GM10248 (cell line): ENCODE measurements around the gene CASP5.
"Not testable (repeated sequence)": the region's sequence is repeated elsewhere in the genome, so short reads cannot be mapped to it uniquely, and the experiment has no call there.

Experiments
- CTCF ChIA-PET: fragments of 300-600 bp; sonication (Branson Sonifier 250); formaldehyde crosslinking; extraction: SDS; loops from one replicate; lab custom pipeline; 2021; ENCODE audit warnings: antibody characterized with exemption; lab: Yijun Ruan, JAX
- POLR2A ChIA-PET: fragments of 350-650 bp; sonication (Branson Sonifier 250); formaldehyde crosslinking; extraction: SDS; loops from one replicate; lab custom pipeline; 2020; ENCODE audit warnings: antibody characterized with exemption; lab: Yijun Ruan, JAX
- DNase-seq: peaks from one replicate; pipeline ENCODE4 v3.0.0; 2012; ENCODE audit errors: extremely low spot score
- CTCF ChIP-seq: IDR thresholded peaks from 2 replicates; pipeline ENCODE4 v1.5.1; 2012; ENCODE audit warnings: mild to moderate bottlenecking, low read depth; ENCODE audit errors: extremely low read depth, missing control alignments, control extremely low read depth

Gene CASP5

GRCh38 chr11:105042178-105042577 lies 19.2 kb upstream of the CASP5 start:
- no peak for TF ChIP-seq CTCF
- ChIA-PET POLR2A (no interaction called here), CTCF (no interaction called here)
- DNase-seq = no peak

GRCh38 chr11:105040703-105041102 lies 17.7 kb upstream of the CASP5 start:
- DNase-seq = no peak
- ChIA-PET POLR2A (interaction anchor here (0.6 kb wide), 1 partner anchor 16 kb away, joined by 3 read pairs; no protein-coding TSS in a partner anchor), CTCF (interaction anchor here (1.1 kb wide), 1 partner anchor 40 kb away, joined by 3 read pairs; no protein-coding TSS in a partner anchor)
- no peak for TF ChIP-seq CTCF

- no peak for TF ChIP-seq CTCF
- peak; percentile 22 for DNase-seq
- ChIA-PET CTCF (interaction anchor here (0.9 to 1.0 kb wide), 2 partner anchors 14 to 34 kb away, joined by 3 read pairs; no protein-coding TSS in a partner anchor), POLR2A (no interaction called here)
These were observed 12.0 kb upstream of the CASP5 start, which contains the start of gene CASP1 for GRCh38 chr11:105034813-105035620. CASP1 (minus strand) TSS chr11:105035144; CDS start chr11:105035113, 31 bp downstream.

- CTCF ChIA-PET, POLR2A ChIA-PET, DNase-seq: not testable (repeated sequence)
These were observed 11.4 kb upstream of the CASP5 start for GRCh38 chr11:105034388-105034787.

- no peak for TF ChIP-seq CTCF
- ChIA-PET POLR2A (no interaction called here), CTCF (interaction anchor here (2.2 kb wide), 1 partner anchor 11 kb away, joined by 5 read pairs; the partner anchor contains the start of gene CASP5)
- no peak for DNase-seq
These were observed 10.8 kb upstream of the CASP5 start for GRCh38 chr11:105033781-105034180.

- CTCF ChIA-PET = interaction anchor here (2.2 kb wide), 1 partner anchor 11 kb away, joined by 5 read pairs; the partner anchor contains the start of gene CASP5
- DNase-seq = no peak
- POLR2A ChIA-PET = no interaction called here
- no peak for TF ChIP-seq CTCF
These were observed 10.4 kb upstream of the CASP5 start for GRCh38 chr11:105033343-105033742.

- ChIA-PET POLR2A (no interaction called here), CTCF (interaction anchor here (2.2 kb wide), 1 partner anchor 10 kb away, joined by 5 read pairs; the partner anchor contains the start of gene CASP5)
- no peak for DNase-seq
- no peak for TF ChIP-seq CTCF
These were observed 9.5 kb upstream of the CASP5 start for GRCh38 chr11:105032495-105032894.
